ENCODE results near the gene SCAMP2.

Gene SCAMP2

GRCh38 chr15:74857671-74858368 lies 15.3 kb downstream of the SCAMP2 start:
- no peak for DNase-seq

GRCh38 chr15:74857082-74857655 lies 16.0 kb downstream of the SCAMP2 start:
- no peak for DNase-seq

- no peak for DNase-seq
These were observed 16.6 kb downstream of the SCAMP2 start for GRCh38 chr15:74856537-74856936.

- no peak for DNase-seq
These were observed 17.3 kb downstream of the SCAMP2 start for GRCh38 chr15:74855857-74856256.

GRCh38 chr15:74854453-74855022 lies 18.6 kb downstream of the SCAMP2 start:
- DNase-seq, result no peak

DNA sequence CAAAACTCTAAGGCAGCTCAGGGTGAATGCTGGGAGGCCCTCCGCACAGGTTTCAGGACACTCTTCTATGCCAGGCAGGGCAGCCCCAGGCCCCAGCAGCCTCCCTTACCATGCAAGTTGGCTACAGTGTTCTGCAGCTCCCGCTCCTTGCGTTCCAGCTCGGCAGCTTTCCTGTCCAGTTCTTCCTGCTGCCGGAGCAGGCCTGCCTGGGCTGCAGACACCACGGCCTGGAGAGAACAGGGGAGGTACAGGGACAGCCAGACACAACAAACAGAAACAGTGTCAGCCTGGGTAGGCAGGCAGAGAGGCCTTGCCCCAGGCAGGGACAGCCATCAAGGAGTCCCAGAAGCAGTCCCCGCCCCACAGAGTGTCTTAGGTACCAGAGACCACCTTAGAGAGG lies 21.2 kb downstream of the SCAMP2 start:
- DNase-seq, result no peak

- no peak for DNase-seq
These were observed 22.8 kb downstream of the SCAMP2 start for GRCh38 chr15:74850393-74850792.

- no peak for DNase-seq
These were observed 25.7 kb downstream of the SCAMP2 start for GRCh38 chr15:74847432-74847831.

GRCh38 chr15:74845581-74845980 lies 27.6 kb downstream of the SCAMP2 start:
- DNase-seq, result no peak

- DNase-seq, result peak; percentile 85
These were observed 28.0 kb downstream of the SCAMP2 start for GRCh38 chr15:74845208-74845568.

DNA sequence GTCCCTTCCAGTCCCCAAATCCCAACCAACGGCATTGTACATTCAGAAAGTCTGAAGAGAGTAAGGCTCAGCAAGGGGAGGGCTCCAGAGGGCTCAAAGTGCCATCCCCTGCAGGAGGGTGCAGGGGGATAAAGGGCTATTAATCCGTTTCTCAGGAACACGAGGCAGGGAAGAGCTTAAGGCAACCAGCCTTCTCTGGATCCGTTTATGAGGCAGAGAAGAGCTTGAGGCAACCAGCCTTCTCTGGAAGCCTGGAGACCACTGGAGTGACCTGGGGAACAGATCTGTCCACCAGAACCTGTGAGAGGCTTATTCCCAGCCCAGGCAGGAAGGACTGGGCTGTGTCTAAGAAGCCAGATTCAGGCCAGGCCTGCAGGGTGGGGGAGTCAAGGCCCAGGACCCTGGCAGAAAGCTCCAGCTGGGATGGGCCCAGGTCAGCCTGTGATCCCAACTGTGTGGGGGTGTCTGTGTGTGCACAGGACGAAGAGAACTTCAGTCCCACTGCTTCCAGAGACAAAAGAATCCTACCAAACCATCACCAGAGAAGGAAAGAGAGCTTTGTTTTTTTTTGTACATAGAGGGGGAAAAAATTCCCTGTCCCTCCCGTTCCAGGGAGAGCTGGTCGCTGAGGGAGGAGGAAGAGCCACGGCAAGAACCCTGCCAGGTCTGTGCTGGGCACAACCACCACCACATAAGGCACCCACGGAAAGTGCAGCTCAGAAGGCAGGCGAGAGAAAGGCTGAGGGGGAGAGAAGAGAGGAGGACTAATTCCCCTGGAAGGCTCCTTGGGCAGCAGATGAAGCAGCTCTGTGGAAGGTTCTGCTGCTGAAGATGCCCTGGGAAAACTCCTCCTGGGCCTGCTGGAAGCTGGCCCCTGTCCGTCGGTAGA lies 28.6 kb downstream of the SCAMP2 start:
- no peak for DNase-seq

DNA sequence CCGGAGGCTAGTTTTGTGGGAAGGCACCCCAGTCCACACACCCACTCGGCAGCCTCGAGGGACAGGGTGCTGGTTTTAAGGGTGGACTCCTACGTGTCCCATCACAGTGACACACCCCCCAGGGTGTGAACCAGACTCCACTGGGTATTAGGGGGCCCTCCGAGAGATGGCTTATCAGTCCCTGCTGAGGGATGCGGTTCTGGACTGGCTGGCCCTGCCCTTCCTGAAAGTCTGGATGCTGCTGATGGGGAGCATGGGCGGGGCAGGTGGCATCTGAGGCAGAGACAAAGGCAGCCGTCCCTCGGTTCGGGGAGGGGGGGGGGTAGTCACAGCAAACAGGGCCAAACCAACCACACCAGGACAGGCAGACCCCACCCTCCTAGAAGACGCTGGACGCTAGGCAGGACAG lies 29.3 kb downstream of the SCAMP2 start:
- DNase-seq, result peak; percentile 66

DNA sequence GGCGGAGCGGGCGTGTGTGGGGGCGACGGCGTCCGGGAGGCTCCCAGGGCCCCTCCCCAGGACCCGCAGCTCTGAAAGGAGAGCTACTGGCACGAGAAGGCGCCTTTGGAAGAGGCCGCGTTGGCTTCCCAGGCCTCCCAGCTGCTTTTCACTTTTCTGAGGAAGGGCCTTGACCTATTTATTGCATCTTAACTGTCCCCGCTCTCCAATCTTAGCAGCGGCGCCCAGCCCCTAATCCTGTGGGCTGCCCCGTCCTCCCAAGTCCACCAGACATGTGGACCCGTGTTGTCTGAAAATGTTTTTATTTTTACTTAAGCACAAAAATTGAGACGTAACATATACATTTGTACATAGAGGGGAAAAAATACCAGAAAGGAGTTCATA lies 29.7 kb downstream of the SCAMP2 start:
- no peak for DNase-seq

DNA sequence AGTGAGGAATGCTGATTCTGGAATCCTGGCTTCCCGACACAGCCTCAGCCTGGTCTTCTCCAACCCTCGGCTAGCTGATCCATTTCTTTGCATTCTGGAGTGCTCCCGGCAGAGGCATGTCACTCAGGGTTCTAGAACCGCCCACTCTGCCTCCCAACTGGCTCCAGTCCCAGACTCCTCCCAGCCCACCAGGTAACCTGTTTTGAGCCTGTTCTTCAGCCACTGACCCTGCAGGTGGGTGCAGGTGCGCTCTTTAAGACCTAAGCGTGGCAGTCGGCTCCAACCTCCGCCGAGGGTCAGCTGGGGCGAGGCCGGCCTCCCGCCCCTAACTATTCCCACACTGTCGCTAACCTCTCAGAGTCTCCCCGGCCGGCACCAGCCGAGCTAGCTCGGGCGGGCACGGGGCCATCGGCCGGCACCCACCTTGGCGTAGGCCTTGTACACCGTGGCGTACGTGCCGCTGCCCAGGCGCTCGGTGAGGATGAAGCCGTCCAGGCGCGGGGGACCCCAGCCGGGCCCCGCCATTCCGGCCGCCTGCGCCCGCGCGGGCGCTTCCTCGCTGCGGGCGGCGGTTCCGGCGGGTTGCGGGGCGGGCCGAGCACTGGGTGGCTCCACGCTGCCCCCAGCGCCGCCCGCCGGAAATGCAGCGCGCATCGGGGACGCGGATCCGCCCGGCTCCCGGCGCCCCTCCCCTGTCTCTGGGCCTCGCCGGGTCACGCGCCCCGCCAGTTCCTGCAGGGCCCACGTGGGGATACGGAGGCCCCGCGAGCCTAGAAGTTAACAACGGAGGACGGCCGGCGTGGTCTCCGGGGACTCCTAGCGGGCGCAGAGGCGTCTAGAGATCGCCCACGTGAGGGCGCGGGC lies 30.4 kb downstream of the SCAMP2 start, which contains the start of gene ULK3:
Gene ULK3 (minus strand): TSS at position 576 of the 864 bp plus-strand sequence. CDS start 51 bp downstream, at position 525.
- DNase-seq, result peak; percentile 97

DNA sequence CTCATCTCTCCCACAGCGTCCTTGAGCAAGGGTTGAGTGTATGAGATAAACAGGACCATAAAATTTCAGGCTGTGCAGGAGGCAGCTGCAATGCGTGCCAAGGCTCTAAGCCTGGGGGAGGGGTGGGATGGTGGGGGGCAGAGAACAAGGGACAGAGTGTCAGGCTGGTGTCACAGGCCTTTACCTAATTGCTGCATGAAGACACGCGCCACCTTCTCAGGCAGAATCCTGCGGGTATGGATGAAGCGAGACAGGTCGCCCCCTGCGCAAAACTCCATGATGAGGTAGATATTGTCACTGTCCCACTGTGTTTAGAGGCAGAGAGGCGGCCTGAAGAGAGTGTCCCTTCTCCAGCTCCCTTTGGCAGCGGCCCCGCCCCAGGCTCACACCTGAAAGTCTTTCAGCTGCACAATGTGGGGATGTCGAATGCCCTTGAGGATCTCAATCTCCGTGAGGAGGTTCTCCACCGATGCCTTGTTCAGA lies 31.2 kb downstream of the SCAMP2 start:
- no peak for DNase-seq

DNA sequence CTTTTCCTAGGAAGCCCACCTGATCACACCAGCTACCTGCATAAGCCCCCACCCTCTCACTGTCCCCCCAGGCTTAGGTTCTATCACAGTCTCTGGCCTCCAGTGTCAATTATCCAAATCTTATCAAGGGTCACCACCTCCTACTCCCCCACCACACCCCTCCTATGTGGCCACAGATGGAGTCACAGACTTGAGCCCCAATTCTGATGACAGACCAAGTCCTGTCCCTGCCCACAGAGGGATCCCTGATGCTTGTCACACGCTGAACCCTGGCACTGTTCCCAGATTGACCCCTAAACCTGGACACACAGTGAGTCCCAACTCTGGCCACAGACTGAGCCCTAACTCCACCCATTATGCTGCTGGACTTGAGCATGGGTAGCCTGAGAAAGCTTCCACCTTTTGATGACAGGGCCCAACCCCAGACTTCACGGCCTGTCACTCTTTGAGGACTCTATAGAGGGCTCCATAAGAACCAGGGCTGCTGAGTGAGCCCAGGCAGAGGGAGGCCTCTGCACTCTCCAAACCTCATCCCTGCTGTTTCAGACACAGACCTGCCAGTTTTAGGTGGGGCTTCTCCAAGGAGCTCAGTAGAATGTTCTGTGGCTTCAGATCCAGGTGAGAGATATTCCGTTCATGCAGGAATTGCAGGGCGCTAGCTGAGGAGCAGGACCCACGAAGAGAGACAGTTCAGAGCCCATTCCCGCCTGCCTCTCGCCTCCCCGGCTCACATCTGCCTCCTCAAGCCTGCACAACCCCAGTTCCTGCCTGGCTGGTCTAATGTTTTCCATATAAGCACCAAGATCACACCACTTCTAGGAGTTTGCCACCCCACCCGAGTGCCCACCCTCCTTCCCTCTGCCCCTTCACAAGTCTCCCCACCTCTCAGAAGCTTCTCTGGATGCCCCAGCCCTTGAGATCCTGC lies 32.1 kb downstream of the SCAMP2 start:
- DNase-seq, result no peak

GRCh38 chr15:74839526-74840395 lies 33.4 kb downstream of the SCAMP2 start:
- DNase-seq, result no peak

DNA sequence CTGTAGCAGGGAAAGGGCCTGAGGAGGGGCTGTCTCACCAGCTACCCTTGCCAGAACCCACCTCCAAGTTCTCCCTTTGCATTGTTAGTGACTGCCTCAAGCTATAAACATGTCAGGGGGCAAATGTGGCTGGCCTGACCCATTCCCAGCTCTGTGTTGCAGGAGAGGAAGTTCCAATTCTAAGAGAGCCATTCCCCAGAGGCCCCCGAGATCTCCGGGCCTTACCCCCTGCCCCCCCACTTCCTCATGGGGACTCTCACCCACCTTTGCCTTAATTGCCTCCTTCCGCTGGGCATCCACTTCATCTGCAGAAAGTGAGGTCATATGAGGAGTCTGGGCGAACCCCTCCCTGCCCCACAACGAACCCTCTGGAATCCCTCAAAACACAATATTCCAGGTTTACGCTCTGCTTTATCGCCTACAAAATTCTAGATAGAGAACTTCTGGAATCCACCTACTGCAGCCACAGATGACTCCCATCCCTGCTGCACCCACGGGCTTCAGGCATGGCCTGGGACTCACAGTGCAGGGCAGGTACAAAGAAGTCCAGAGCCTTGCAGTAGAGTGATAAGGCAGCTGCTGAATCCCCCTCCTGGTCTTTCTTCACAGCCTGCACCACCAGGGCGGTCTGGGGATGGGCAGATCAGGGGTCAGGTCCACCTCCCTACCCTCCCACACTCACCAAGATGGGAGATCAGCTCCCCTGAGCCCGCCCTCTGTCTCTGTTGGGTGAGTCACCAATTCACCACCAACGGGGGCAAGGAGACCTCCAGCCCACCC lies 34.2 kb downstream of the SCAMP2 start:
- no peak for DNase-seq

- no peak for DNase-seq
These were observed 35.0 kb downstream of the SCAMP2 start for GRCh38 chr15:74838137-74838516.

Measured in activated effector memory CD4-positive, alpha-beta T cell treated with anti-CD3 and anti-CD28 coated beads, Interleukin-2, amount 50 U/mL, for 16 hours (primary cell).